HG03457 (cell line): ENCODE data around the gene CCL7.
"Not testable (repeated sequence)": the region's sequence is repeated elsewhere in the genome, so short reads cannot be mapped to it uniquely, and the experiment has no call there.

ENCODE experiments used
- ATAC-seq: cut with Tn5 transposase; IDR thresholded peaks from one replicate; pipeline ENCODE4 v1.9.1; 2021; ENCODE audit warnings: moderate number of reproducible peaks; ENCODE audit not compliant: unreplicated experiment

The CCL7 gene

GRCh38 chr17:34269969-34270368, at the start of gene CCL7:
CCL7 (plus strand) TSS chr17:34270221; CDS start chr17:34270291, 70 bp downstream.
- ATAC-seq = no peak

GRCh38 chr17:34220752-34221395, 49.1 kb upstream of the CCL7 start:
- ATAC-seq = no peak

- no peak for ATAC-seq
Observed at GRCh38 chr17:34221411-34221810, 48.6 kb upstream of the CCL7 start.

GRCh38 chr17:34222722-34223497, 47.1 kb upstream of the CCL7 start:
- ATAC-seq = no peak

- ATAC-seq = no peak
Observed at GRCh38 chr17:34225046-34225445, 45.0 kb upstream of the CCL7 start.

- no peak for ATAC-seq
Observed at GRCh38 chr17:34226011-34226743, 43.8 kb upstream of the CCL7 start.

GRCh38 chr17:34226744-34227034, 43.3 kb upstream of the CCL7 start:
- no peak for ATAC-seq

GRCh38 chr17:34227293-34227692, 42.7 kb upstream of the CCL7 start:
- ATAC-seq = not testable (repeated sequence)

GRCh38 chr17:34227707-34228106, 42.3 kb upstream of the CCL7 start:
- ATAC-seq = no peak

- no peak for ATAC-seq
Observed at GRCh38 chr17:34228781-34229180, 41.2 kb upstream of the CCL7 start.

GRCh38 chr17:34230342-34230741, 39.7 kb upstream of the CCL7 start:
- no peak for ATAC-seq

- ATAC-seq = no peak
Observed at GRCh38 chr17:34234616-34235015, 35.4 kb upstream of the CCL7 start.

- no peak for ATAC-seq
Observed at GRCh38 chr17:34235389-34236028, 34.5 kb upstream of the CCL7 start.

- no peak for ATAC-seq
Observed at GRCh38 chr17:34236281-34236892, 33.6 kb upstream of the CCL7 start.

GRCh38 chr17:34237458-34237857, 32.6 kb upstream of the CCL7 start:
- ATAC-seq = no peak

- no peak for ATAC-seq
Observed at GRCh38 chr17:34241062-34241461, 29.0 kb upstream of the CCL7 start.

- ATAC-seq = no peak
Observed at GRCh38 chr17:34242587-34243363, 27.2 kb upstream of the CCL7 start.

- no peak for ATAC-seq
Observed at GRCh38 chr17:34243364-34244320, 26.4 kb upstream of the CCL7 start.

GRCh38 chr17:34245351-34245905, 24.6 kb upstream of the CCL7 start:
- no peak for ATAC-seq
